Brain pericyte (primary cell): ENCODE data around the gene NME8.

ENCODE experiments used
- DNase-seq: peaks from one replicate; pipeline ENCODE4 v3.0.0-alpha.2; 2012; ENCODE audit warnings: low read depth, low spot score

NME8 gene

GRCh38 chr7:37899712-37900247 lies 51.4 kb downstream of the NME8 start:
- DNase-seq: no peak

DNA sequence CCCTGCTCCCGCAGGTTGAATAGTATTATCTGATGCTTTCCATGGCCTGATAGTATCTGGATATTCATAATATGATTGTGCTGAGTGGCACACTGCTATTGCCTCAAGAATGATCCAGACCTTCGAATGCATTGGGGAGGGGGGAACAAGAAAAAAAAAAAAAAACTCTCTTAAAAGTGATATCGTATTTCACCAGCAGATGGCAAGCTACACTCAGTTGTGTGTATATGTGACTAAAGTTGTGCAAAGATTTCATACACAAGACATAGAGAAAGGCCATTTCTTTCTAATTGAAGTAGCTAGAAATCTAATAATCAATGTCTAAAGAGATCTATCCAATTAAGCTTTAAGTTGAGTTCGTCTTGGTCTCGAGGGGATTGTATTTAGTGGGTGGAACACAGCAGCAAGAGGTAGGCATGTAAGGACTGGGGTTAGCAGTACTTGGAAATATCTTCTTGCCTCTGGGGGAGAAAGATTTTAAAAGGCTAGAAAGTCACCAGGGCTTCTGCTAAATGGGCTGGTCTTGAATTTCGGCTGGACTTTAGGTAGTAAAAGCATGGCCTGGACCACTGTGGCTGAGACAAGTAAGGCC lies 52.9 kb downstream of the NME8 start:
- no peak for DNase-seq

DNA sequence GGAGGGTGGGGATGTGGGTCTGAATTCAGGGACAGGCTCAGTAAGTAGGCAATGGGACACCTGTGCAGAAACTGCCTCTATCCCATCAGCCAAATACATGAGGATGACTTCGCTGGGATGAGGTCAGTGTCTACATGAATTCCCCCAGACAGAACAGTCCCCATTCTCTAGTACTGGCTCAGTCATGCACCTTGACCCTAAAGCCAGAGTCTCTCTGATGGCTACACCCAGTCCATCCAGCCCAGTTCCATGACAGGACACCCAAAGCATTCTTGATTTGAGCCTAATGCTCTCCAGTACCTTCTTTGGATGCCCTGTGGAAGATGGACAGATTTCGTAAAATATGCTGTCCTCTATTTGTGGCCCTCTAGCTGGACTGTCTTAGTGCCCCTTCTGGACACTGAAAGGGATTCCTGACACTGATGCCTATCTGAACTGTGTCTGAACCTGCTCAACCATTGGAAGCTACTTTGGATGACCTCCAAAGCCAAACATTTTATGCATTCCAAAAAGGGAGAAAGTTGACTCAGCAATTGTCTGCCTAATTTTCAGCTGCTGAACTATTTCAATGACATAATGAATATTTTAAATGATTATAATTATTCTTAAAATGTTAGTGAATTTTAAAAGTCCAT lies 53.6 kb downstream of the NME8 start:
- no peak for DNase-seq

DNA sequence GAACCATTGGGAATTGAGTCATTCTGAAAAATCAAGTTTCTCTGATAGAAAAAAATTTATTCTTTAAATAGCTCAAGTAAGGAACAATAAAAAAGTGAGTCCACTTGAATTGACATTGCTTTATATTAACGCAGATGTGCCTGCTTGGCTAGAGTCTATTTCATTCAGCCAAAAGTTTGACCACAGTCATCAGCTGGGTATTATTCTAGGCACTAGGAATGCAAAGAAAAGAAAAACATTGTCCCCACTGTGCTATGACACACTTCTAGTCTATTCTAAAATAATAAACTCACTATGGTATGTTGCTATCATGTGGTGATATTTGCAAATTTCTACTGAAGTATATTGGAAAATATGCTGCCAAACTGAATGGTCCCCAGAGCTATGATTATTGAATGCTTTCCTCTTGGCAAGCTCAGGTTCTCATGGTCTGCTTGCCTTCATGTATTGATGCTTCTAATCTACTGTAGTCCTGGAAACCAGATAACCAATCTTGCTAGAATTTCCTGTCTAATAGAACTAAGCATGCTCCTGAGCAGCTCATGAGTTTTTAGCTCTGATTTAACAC lies 59.9 kb downstream of the NME8 start:
- peak; percentile 64 for DNase-seq

GRCh38 chr7:37912756-37913155 lies 64.4 kb downstream of the NME8 start:
- peak; percentile 46 for DNase-seq

- no peak for DNase-seq
Measured at GRCh38 chr7:37915438-37915837, 67.0 kb downstream of the NME8 start.

DNA sequence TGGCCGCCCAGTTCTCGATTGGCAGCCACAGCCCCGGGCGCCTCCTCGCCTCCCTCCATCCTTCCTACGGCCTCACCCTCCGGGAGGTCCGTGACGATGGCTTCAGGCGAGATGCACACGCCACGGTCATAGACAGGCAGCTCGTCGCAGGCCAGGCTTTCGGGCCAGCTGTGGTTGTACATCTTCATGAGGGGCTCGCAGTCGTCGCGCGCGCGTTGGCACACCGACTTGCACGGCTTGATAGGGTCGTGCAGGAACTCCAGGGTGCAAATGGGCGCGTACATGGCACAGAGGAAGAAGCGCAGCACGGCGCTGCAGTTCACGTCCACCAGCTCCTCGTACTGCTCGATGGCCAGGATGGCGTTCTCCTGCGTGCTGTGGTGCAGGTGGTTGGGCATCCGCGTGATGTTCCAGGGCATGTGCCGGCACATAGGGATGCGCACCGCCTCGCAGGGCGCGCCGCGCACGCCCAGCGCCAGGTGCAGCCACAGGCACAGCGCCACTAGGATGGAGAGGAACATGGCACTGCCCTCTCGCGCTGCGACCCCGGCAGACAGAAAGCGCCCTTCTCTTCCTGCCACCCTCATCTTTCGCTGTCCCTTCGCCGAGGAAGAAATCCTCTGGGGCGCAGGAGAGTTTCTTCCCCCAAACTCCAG lies 67.7 kb downstream of the NME8 start:
- DNase-seq: no peak

GRCh38 chr7:37916673-37917660 lies 68.6 kb downstream of the NME8 start, which contains the start of gene SFRP4:
Gene SFRP4 (minus strand): TSS chr7:37916817. CDS start chr7:37916537, 280 bp downstream.
- no peak for DNase-seq

GRCh38 chr7:37918526-37918925 lies 70.1 kb downstream of the NME8 start:
- DNase-seq: no peak

GRCh38 chr7:37920305-37920848 lies 72.0 kb downstream of the NME8 start, which contains the start of gene EPDR1:
Gene EPDR1 (plus strand): TSS chr7:37920640. CDS start chr7:37920940, 300 bp downstream.
- DNase-seq: no peak

DNA sequence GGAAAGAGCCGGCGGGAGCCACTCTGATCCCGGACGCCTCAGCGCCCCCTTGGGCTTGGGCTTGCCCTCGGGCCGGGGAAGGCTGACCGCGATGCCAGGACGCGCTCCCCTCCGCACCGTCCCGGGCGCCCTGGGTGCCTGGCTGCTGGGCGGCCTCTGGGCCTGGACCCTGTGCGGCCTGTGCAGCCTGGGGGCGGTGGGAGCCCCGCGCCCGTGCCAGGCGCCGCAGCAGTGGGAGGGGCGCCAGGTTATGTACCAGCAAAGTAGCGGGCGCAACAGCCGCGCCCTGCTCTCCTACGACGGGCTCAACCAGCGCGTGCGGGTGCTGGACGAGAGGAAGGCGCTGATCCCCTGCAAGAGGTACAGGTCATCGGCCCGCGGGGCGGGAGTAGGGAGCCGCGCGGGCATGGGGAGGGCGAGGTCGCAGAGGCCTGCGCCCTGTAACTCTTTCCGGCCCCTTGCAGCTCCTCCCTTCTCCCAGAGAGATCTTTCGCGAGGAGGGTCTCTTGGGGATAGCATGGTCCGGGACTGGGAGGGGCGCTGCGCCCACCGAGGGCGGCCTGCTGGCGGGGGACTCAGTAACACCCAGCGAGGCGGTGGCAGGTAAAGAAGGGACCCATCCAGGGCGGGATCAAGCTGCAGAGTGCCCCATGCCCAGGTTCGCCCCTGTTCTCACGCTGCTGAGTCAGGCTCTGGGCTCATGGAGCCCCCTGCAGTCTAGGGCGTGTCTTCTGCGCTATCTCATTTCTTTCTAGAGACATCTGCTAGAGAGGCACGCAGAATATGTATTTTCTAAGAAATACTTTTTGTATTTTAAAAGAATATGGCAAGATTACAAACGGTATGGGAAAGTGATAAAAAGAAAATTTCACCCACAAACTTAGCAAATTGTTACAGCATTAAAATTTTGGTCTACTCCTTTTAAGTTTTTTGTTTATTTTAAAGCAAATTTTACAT lies 72.7 kb downstream of the NME8 start:
- DNase-seq: no peak

DNA sequence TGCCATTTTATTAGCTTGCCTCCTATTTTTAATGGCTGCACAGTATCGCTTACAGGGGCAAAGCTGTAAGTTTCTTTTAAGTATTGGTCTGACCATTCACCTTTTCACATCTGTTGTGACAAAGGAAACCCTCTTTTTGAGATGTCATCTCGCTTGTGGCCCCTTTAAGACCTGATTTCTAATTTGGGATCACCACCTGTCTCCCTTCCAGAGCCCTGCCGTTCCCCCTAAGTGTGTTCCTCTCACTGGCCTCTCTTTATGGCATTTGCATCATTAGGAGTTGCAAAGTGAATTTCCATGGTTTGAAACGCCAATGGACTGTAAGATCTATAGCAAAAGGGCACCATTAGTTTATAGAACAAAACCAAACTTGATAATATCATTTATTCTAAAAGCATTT lies 73.5 kb downstream of the NME8 start:
- no peak for DNase-seq

DNA sequence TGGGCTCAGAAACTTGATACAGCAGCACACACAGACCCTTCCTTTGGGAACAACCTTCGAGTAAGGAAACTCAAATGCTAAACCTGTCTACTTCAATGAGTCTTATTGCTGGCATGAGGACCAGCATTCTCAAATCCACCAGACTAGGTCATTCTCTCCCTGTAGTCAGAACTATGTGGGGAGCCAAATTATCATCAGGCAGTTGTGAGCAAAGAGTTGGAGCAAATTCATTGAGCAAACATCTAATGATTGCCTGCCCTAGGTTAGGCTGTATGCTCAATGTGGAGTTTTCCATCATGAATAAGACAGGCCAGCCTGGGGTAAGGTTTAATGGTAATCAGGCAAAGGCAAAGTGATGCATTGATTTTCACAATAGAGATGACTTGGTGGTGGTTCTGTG lies 75.6 kb downstream of the NME8 start:
- no peak for DNase-seq

DNA sequence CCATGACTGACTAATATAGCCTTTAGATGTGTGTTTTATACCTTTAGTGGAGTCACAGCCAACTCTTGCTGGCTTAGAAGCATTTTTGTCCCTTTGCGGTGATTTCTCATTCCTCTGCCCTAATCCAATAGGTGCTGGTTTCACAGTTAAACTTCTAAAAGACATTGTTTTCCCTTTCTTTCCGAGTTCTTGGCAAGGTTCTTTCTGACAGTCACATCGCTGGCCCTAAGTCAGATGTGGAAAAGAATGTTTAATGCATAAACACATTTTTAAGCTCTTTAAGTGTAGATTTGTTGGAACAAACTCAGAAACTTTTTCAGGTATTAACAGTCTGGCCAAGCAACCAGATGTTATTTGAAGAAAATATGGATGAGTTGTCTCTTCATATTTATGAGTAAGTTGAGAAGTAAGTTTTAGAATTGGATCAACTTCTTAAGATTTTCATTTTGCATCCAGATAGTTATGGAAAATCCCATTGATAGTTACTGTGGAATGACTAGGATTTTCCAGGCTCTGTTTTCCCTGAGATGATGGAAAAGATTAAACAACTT lies 76.2 kb downstream of the NME8 start:
- DNase-seq: no peak

DNA sequence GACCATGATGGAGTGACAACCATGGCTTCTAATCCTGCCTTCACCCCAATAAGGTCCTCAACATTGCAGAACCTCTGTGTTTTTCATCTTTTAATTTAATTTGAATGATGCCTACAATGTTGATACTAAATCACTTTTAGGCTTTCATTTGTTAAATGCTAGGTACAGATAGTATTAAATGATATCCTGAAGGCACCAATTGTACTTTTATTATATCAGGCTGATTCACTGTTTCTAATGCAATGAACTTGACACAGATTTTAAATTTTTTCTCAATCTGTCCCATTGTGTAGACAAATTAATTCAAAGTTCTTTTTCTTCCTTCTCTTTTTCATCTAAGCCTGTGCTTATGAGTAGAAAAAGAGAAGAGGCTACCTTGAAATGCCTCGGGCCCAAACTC lies 77.2 kb downstream of the NME8 start:
- no peak for DNase-seq

- DNase-seq: no peak
Measured at GRCh38 chr7:37927773-37928444, 79.5 kb downstream of the NME8 start.

- no peak for DNase-seq
Measured at GRCh38 chr7:37928878-37929277, 80.5 kb downstream of the NME8 start.

- DNase-seq: no peak
Measured at GRCh38 chr7:37930226-37930948, 82.0 kb downstream of the NME8 start.
